A549 (cell line): ENCODE results near the gene DDX25. TPM values are rescaled to one million over a fixed set of nuclear protein-coding genes. Genes with fewer than 3 reads are reported as not detected.

Source experiments
- ATAC-seq, 2 experiments: fragments of 200-7000 bp in 1 of 2; fragments of >200 bp in 1 of 2; cut with Nextera tagmentation in 1 of 2; cut with Tn5 transposase in 1 of 2; 3 replicates each; pipeline versions ENCODE4 v1.8.0 to v1.9.1; 2018 to 2020; ENCODE audit warnings: mild to moderate bottlenecking in 1 of 2, moderate library complexity in 1 of 2
- CTCF ChIA-PET: fragments of 300-600 bp; sonication (Branson Sonifier 250); formaldehyde crosslinking; extraction: SDS; loops from one replicate; lab custom pipeline; 2021; ENCODE audit warnings: antibody characterized with exemption, inconsistent platforms; lab: Yijun Ruan, JAX
- POLR2A ChIA-PET: fragments of 350-600 bp; formaldehyde crosslinking; extraction: SDS; loops from one replicate; lab custom pipeline; 2021; ENCODE audit warnings: antibody characterized with exemption, inconsistent platforms; lab: Yijun Ruan, JAX
- DNase-seq, 2 experiments: peaks; one replicate each; pipeline versions ENCODE4 v3.0.0 to v3.0.0-alpha.2; 2011 to 2016; ENCODE audit warnings: low read depth in 1 of 2, low spot score in 1 of 2
- FAIRE-seq: peaks from 2 replicates; lab custom pipeline; 2011; peaks lifted over from hg19 to GRCh38; lab: Jason Lieb, UNC
- H3K27ac ChIP-seq, 2 experiments: fragments of >200 bp; sonication (Bioruptor Twin); formaldehyde crosslinking; 3 replicates each; pipeline ENCODE4 v1.5.1; 2016 to 2017
- H3K4me1 ChIP-seq: fragments of >200 bp; sonication (Bioruptor Twin); formaldehyde crosslinking; 3 replicates; pipeline ENCODE4 v1.6.1; 2016
- H3K4me2 ChIP-seq: fragments of >200 bp; sonication (Bioruptor Twin); formaldehyde crosslinking; 3 replicates; pipeline ENCODE4 v1.6.1; 2016
- H3K4me3 ChIP-seq: fragments of >200 bp; sonication (Bioruptor Twin); formaldehyde crosslinking; 3 replicates; pipeline ENCODE4 v1.5.1; 2016
- H3K9me3 ChIP-seq: fragments of >200 bp; sonication (Bioruptor Twin); formaldehyde crosslinking; 3 replicates; pipeline ENCODE4 v1.6.1; 2016
- CEBPB ChIP-seq, 2 experiments: fragments of >200 bp in 1 of 2; sonication (Bioruptor Twin) in 1 of 2; formaldehyde crosslinking in 1 of 2; IDR thresholded peaks; 2 replicates each; pipeline ENCODE4 v1.6.1; 2012 to 2016
- ESRRA ChIP-seq: fragments of 150-350 bp; IDR thresholded peaks from 2 replicates; pipeline ENCODE4 v1.6.1; 2014; ENCODE audit warnings: mild to moderate bottlenecking, low read length, borderline replicate concordance
- FOXS1 ChIP-seq: fragments of 250-450 bp; sonication (Bioruptor Pico); IDR thresholded peaks from 2 replicates; pipeline ENCODE4 v1.5.0; 2020; ENCODE audit warnings: mild to moderate bottlenecking, moderate library complexity
- HDAC2 ChIP-seq: fragments of 200-600 bp; sonication (generic); IDR thresholded peaks from 2 replicates; pipeline ENCODE4 v1.6.1; 2016
- KDM1A ChIP-seq: fragments of 200-600 bp; sonication (generic); IDR thresholded peaks from 2 replicates; pipeline ENCODE4 v1.6.1; 2016; ENCODE audit warnings: low read depth, mild to moderate bottlenecking
- MAFK ChIP-seq: fragments of 450-650 bp; IDR thresholded peaks from 2 replicates; pipeline ENCODE4 v1.6.1; 2014; ENCODE audit not compliant: partially characterized antibody
- MYC ChIP-seq: IDR thresholded peaks from 2 replicates; pipeline ENCODE4 v1.6.1; 2012; ENCODE audit warnings: mild to moderate bottlenecking, inconsistent platforms, low read length, improper control_type of control experiment, borderline replicate concordance
- PBX3 ChIP-seq: IDR thresholded peaks from 2 replicates; pipeline ENCODE4 v1.6.1; 2012
- POLR2AphosphoS2 ChIP-seq: conservative IDR thresholded peaks from 2 replicates; pipeline ENCODE4 v1.6.1; 2012; ENCODE audit warnings: low read length, improper control_type of control experiment, inconsistent platforms
- RAD21 ChIP-seq, 2 experiments: fragments of >200 bp in 1 of 2; sonication (Bioruptor Twin) in 1 of 2; formaldehyde crosslinking in 1 of 2; IDR thresholded peaks in 1 of 2; conservative IDR thresholded peaks in 1 of 2; 2 replicates in 1 of 2; 3 replicates in 1 of 2; pipeline ENCODE4 v1.6.1; 2012 to 2018; ENCODE audit warnings: inconsistent platforms in 1 of 2
- RNF2 ChIP-seq: fragments of 200-600 bp; sonication (generic); IDR thresholded peaks from 2 replicates; pipeline ENCODE4 v1.6.1; 2016; ENCODE audit warnings: low read depth, mild to moderate bottlenecking, antibody characterized with exemption, moderate library complexity, borderline replicate concordance
- SMC3 ChIP-seq: fragments of >200 bp; sonication (Bioruptor Twin); formaldehyde crosslinking; IDR thresholded peaks from 3 replicates; pipeline ENCODE4 v1.6.1; 2018; ENCODE audit warnings: inconsistent platforms
- WGBS: methylation state at CpG from one replicate; pipeline ENCODE4 v1.1.6; 2017; ENCODE audit errors: missing lambda C conversion rate; 5-methylcytosine and 5-hydroxymethylcytosine counted together
- polyA plus RNA-seq, 4 experiments: library from polyadenylated mRNA; depleted of rRNA in 3 of 4; stranded (reverse); fragments of >200 nt; fragmentation: RNase III in 1 of 4; extraction: RNeasy Plus Mini Kit Qiagen cat#74134 plus additional on column Dnase treatment in 1 of 4; gene quantifications; 2 replicates in 3 of 4; 3 replicates in 1 of 4; pipeline ENCODE4 v1.2.3, GENCODE V29; 2011 to 2017
- TF ChIP-seq, protein P1 (sequence below): fragments of >200 bp; sonication (Bioruptor Twin); formaldehyde crosslinking; IDR thresholded peaks from 3 replicates; pipeline ENCODE4 v1.5.1; 2016

DDX25 gene
- polyA plus RNA-seq, 2 of the 4 experiments (the other 2 are of a cell fraction) = 0.01 TPM; not detected in 1

DNA sequence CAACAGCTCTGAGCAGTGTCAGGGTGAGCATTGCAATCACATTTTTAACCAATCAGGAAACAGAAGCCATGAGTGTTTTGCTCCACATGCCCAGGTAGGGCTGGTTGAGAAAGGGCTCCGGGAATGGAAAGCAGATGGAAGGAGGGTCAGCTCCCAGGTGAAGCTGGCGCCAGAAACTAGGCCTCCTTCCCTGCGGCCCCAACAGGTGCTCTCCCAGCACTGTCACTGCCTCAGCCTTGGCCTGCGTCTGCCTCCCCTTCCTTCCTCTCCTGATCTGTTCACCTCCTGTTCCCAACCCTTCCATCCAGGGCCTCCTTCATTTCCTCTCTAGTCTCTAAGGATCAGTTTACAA lies 36.9 kb downstream of the DDX25 start:
- ATAC-seq (no peak), DNase-seq (no peak), FAIRE-seq (no peak)
- Histone ChIP-seq H3K9me3 (no peaks in the 10 kb centered on the region), H3K4me2 (no peak overlapping the region), H3K27ac (no peak overlapping the region), H3K4me3 (no peak overlapping the region), H3K4me1 (no peaks in the 10 kb centered on the region)
- 88% methylated on average over 4 of the region's 4 CpGs for WGBS
- CTCF ChIA-PET = interaction anchor here (1.0 to 6.7 kb wide), 12 partner anchors 10 to 257 kb away, joined by 3 to 38 read pairs (median 5); partner anchors contain the start of gene CDON
- TF ChIP-seq HDAC2 (no peak), KDM1A (no peak), PBX3 (no peak), FOXS1 (no peak), CEBPB (IDR thresholded peaks at IDR 0.05) (no peak)
- POLR2A ChIA-PET = no interaction called here

- FAIRE-seq (no peak), DNase-seq (peak; percentile 28 to 55), ATAC-seq (peak; percentile 86 to 96)
- H3K4me3 ChIP-seq = no peak overlapping the region
- ChIA-PET CTCF (interaction anchor here (0.7 to 6.7 kb wide), 20 partner anchors 10 to 256 kb away, joined by 3 to 38 read pairs (median 4); partner anchors contain the start of gene CDON), POLR2A (no interaction called here)
- TF ChIP-seq CEBPB (IDR thresholded peaks at IDR 0.05) (no peak), RAD21 (conservative IDR thresholded peaks at IDR 0.05 in 1 of 2, IDR thresholded peaks at IDR 0.05 in 1 of 2) (peak; percentile 52 to 59), MAFK (no peak), POLR2AphosphoS2 (no peak), MYC (no peak), SMC3 (peak; percentile 57; the same call in 2 of the 3 replicates)
- TF ChIP-seq, protein P1, sequence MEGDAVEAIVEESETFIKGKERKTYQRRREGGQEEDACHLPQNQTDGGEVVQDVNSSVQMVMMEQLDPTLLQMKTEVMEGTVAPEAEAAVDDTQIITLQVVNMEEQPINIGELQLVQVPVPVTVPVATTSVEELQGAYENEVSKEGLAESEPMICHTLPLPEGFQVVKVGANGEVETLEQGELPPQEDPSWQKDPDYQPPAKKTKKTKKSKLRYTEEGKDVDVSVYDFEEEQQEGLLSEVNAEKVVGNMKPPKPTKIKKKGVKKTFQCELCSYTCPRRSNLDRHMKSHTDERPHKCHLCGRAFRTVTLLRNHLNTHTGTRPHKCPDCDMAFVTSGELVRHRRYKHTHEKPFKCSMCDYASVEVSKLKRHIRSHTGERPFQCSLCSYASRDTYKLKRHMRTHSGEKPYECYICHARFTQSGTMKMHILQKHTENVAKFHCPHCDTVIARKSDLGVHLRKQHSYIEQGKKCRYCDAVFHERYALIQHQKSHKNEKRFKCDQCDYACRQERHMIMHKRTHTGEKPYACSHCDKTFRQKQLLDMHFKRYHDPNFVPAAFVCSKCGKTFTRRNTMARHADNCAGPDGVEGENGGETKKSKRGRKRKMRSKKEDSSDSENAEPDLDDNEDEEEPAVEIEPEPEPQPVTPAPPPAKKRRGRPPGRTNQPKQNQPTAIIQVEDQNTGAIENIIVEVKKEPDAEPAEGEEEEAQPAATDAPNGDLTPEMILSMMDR = peak; percentile 57
- H3K27ac ChIP-seq = no peak overlapping the region
- H3K9me3 ChIP-seq = no peaks in the 10 kb centered on the region
- WGBS = 36% methylated on average over 18 of the region's 20 CpGs
- H3K4me1 ChIP-seq = no peaks in the 10 kb centered on the region
- H3K4me2 ChIP-seq = peak overlapping the region; percentile 37; the same call in 2 of the 3 replicates
Observed at GRCh38 chr11:125941619-125942611, 37.6 kb downstream of the DDX25 start.

DNA sequence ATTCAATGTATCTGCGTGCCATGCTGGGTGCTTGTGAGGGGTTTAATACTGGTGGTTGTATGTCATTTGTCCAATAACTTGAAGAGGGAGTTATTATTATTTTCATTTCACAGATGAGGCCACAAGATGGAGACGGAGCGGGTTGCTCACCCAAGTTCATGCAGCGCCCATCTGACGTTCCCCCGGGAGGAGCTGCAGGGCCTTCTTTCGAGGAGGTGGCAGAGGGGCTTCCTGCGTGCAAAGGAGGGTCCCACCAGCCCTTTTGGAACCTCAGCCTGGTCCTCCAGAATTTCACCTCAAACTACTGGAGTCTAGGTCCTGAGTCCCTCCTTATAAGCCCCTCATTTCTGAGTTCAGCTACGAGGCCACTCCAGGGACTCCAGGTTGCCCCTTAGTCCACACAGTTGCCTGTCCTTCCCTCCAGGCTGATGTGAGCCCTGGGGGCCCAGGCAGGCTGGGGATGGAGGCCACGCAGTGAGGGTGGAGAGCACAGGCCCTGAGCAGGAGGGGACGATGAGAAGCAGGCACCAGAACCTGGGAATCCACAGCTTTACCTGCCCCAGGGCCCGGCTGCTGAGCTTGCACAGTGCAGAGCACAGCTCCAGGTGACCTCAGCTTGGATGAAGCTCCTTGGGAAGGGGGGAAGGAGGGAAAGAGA lies 38.6 kb downstream of the DDX25 start:
- no peak overlapping the region for H3K27ac ChIP-seq
- POLR2A ChIA-PET = no interaction called here
- CTCF ChIA-PET = interaction anchor here (0.7 to 6.7 kb wide), 13 partner anchors 11 to 363 kb away, joined by 3 to 38 read pairs (median 4); partner anchors contain the start of gene CDON
- DNase-seq (no peak), FAIRE-seq (no peak), ATAC-seq (no peak)
- no peak overlapping the region for H3K4me2 ChIP-seq
- WGBS = 78% methylated on average over 12 of the region's 12 CpGs
- TF ChIP-seq RNF2 (no peak), ESRRA (no peak), KDM1A (no peak)
- H3K9me3 ChIP-seq = no peaks in the 10 kb centered on the region
- no peak overlapping the region for H3K4me3 ChIP-seq
- H3K4me1 ChIP-seq = no peaks in the 10 kb centered on the region
